ENCODE data around the gene R3HCC1L.

Gene R3HCC1L

DNA sequence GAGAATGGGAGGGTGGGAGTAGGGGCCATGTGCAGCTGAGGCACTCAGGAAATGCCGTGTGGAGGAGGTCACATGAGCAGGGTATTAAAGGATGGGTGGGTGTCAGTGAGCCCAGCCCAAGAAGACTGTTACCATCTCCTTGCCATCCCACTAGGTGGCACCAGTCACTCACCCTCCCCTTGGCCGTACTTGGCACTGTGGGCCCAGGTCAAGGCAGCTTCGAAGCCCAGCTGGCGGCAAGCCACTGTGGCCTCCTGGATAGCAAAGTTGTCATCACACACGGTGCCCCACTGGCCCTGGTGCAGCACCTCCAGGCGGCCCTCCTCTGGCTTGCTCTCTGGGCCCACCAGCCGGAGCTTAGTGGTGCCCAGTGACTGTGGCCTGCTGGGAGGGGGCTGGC, 128.1 kb downstream of the R3HCC1L start:
- peak; percentile 50 for DNase-seq (ENCODE audit: low spot score)
- CTCF ChIA-PET, result interaction anchor here (0.6 to 2.5 kb wide), 8 partner anchors 14 to 752 kb away, joined by 3 to 26 read pairs (median 4); no protein-coding TSS in a partner anchor
- POLR2A ChIA-PET (ENCODE audit: low non-redundant PET), result no interaction called here
- no peak overlapping the region for H3K27ac ChIP-seq
- TF ChIP-seq CTCF (conservative IDR thresholded peaks at IDR 0.05; ENCODE audit: low read depth), result no peak; the same call in 1 of the 2 replicates

DNA sequence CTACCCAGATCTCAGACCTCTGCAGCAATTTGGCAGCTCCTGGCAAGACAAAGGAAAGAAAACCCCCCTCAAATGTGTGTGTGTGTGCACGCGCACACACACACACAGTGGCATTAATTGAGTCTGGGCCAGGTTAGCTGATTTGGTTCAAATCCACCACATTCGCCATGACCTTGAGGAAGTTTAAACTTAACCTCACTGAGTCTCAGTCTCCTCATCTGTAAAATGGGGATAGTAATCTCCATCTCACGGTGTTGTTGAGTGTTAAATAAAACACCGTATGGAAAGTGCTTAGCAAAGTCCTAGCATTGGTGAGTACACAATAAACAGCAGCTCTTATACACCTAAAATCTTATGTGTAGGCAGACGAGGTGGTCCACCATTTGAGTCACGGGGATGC, 128.6 kb downstream of the R3HCC1L start:
- ChIA-PET CTCF (interaction anchor here (0.6 to 2.5 kb wide), 7 partner anchors 13 to 751 kb away, joined by 3 to 26 read pairs (median 4); no protein-coding TSS in a partner anchor), POLR2A (ENCODE audit: low non-redundant PET) (no interaction called here)
- TF ChIP-seq CTCF (conservative IDR thresholded peaks at IDR 0.05; ENCODE audit: low read depth), result no peak
- DNase-seq (ENCODE audit: low spot score), result no peak
- no peak overlapping the region for H3K27ac ChIP-seq

DNA sequence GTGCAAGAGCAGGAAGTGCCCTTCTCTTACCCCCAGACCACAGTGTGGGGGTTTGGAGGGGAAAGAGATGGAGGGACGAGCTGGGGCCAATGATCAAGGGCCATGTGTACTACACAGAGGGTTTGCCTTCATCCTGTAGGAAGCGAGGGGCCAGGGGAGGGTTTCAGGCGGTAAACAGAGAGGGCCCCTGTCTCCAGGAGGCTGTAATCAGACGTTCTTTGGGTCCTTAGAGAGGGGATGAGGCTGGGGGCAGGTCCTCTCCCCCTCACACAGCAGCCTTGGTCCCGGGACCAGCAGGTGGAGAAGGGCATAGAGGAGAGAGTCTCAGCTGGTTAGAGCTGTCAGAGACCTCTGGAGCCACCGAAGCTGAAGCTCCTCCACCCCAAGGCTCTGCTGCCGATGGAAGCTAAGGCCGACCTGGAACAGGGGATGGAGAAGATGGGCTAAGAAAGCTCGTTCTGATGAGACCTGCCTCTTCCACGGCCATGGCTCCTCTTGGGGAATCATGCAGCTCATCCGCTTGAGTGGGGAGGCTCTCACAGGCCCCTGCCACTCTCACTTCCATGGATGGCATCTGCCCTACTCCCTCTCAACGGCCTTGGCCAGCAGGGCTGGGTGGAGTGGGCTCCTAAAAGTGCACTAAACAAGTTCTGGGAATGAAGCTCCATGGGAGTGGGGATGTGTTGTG, 130.1 kb downstream of the R3HCC1L start:
- H3K27ac ChIP-seq, result no peak overlapping the region
- ChIA-PET POLR2A (ENCODE audit: low non-redundant PET) (no interaction called here), CTCF (interaction anchor here (0.5 to 1.8 kb wide), 2 partner anchors 11 to 45 kb away, joined by 4 to 5 read pairs; no protein-coding TSS in a partner anchor)
- no peak for DNase-seq (ENCODE audit: low spot score)
- TF ChIP-seq CTCF (conservative IDR thresholded peaks at IDR 0.05; ENCODE audit: low read depth), result no peak

DNA sequence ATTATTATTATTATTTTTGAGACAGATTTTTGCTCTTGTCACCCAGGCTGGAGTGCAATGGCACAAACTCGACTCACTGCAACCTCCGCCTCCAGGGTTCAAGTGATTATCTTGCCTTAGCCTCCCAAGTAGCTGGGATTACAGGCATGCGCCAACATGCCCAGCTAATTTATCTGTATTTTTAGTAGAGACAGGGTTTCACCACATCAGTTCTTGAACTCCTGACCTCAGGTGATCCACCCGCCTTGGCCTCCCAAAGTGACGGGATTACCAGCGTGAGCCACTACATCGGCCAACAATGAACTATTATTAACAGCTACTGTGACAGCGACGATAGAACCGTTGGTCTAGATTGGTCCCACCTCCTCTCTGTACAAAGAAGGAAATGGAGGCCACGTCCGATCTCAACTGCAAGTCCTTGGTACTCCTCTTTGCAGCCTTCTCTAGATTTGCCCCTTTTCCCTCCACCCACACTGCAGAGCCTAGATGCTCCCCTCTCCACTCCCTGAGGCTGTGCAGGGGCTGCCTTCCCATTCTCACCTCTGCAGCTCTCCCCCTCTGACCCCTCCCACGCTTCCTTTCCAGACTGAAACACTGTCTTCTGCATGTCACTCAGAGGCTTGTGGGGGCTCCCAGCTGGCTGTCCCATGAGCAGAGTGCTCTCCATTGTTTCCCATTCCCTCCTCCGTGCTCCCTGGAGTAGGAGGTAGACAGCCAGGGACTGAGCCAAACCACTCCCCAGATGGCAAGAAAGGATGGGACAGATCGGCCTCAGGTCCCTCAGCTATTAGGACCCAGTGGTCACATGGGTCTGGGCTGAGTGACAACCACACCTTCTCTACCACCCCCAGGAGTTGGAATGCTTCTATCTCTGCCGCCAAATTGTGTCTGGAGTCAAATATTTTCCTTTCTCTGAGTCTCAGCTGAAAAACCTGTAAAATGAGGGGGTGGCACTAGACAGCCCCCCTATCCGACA, 131.2 kb downstream of the R3HCC1L start:
- peak overlapping the region; percentile 12; the same call in 1 of the 2 replicates for H3K27ac ChIP-seq
- no peak for TF ChIP-seq CTCF (conservative IDR thresholded peaks at IDR 0.05; ENCODE audit: low read depth)
- POLR2A ChIA-PET (ENCODE audit: low non-redundant PET), result no interaction called here
- no peak for DNase-seq (ENCODE audit: low spot score)
- CTCF ChIA-PET, result interaction anchor here (1.8 kb wide), 1 partner anchor 43 kb away, joined by 5 read pairs; no protein-coding TSS in a partner anchor

- no peak for TF ChIP-seq CTCF (conservative IDR thresholded peaks at IDR 0.05; ENCODE audit: low read depth)
- no peak for DNase-seq (ENCODE audit: low spot score)
- ChIA-PET CTCF (interaction anchor here (0.6 kb wide), 1 partner anchor 133 kb away, joined by 4 read pairs; no protein-coding TSS in a partner anchor), POLR2A (ENCODE audit: low non-redundant PET) (no interaction called here)
- no peak overlapping the region for H3K27ac ChIP-seq
Observed at GRCh38 chr10:98266647-98267046, 132.2 kb downstream of the R3HCC1L start.
